Lower leg skin (tissue), 3 donors: ENCODE measurements around the gene SLC39A11.

Experiments used
- CTCF ChIP-seq, 3 donors: fragments of 450-650 bp; IDR thresholded peaks; one replicate each; pipeline ENCODE4 v1.5.1; 2016; ENCODE audit warnings: antibody characterized with exemption in 3 of 3, mild to moderate bottlenecking in 3 of 3, moderate library complexity in 2 of 3
- POLR2A ChIP-seq, 2 donors: fragments of 450-650 bp; IDR thresholded peaks; one replicate each; pipeline ENCODE4 v1.6.1; 2016 to 2017; ENCODE audit warnings: antibody characterized with exemption in 2 of 2, mild to moderate bottlenecking in 1 of 2, moderate library complexity in 1 of 2

GRCh38 chr17:73083432-73083831, 9.1 kb downstream of the SLC39A11 start:
- TF ChIP-seq CTCF (IDR thresholded peaks at IDR 0.05) (no peak), POLR2A (IDR thresholded peaks at IDR 0.05) (no peak)
